Skeletal muscle tissue (tissue), 4 donors: ENCODE data around the gene OGFR. TPM values are rescaled to one million over a fixed set of nuclear protein-coding genes. Genes with fewer than 3 reads are reported as not detected.

Experiments
- H3K27ac ChIP-seq: one replicate; pipeline ENCODE4 v1.7.0; 2013; ENCODE audit warnings: mild to moderate bottlenecking, low read depth, low read length, inconsistent platforms
- H3K27me3 ChIP-seq, 3 donors: one replicate each; pipeline ENCODE4 v1.7.0; 2013; ENCODE audit warnings: low read length in 3 of 3; ENCODE audit not compliant: control insufficient read depth in 3 of 3, insufficient read depth in 3 of 3
- H3K36me3 ChIP-seq, 3 donors: one replicate each; pipeline ENCODE4 v1.7.0; 2013; ENCODE audit warnings: low read length in 3 of 3; ENCODE audit not compliant: control insufficient read depth in 3 of 3, insufficient read depth in 3 of 3
- H3K4me1 ChIP-seq, 3 donors: one replicate each; pipeline ENCODE4 v1.7.0; 2013; ENCODE audit warnings: low read length in 3 of 3, mild to moderate bottlenecking in 3 of 3; ENCODE audit not compliant: control insufficient read depth in 3 of 3, insufficient read depth in 3 of 3
- H3K4me3 ChIP-seq, 3 donors: one replicate each; pipeline ENCODE4 v1.7.0; 2013; ENCODE audit warnings: low read length in 3 of 3
- H3K9ac ChIP-seq, 3 donors: one replicate each; pipeline ENCODE4 v1.7.0; 2013; ENCODE audit warnings: low read length in 3 of 3, mild to moderate bottlenecking in 3 of 3, moderate library complexity in 2 of 3, low read depth in 1 of 3
- H3K9me3 ChIP-seq, 3 donors: one replicate each; pipeline ENCODE4 v1.7.0; 2013; ENCODE audit warnings: low read length in 3 of 3; ENCODE audit not compliant: control insufficient read depth in 3 of 3
- total RNA-seq: library from RNA; depleted of rRNA; stranded (reverse); fragments of >200 nt; gene quantifications from one replicate; pipeline ENCODE4 v1.2.3, GENCODE V29; 2014
- donor health status: Osteomylitis.

Gene OGFR
- total RNA-seq, 1 donor from 2014 or later: 13.6 TPM

GRCh38 chr20:62835931-62836861 lies 31.6 kb downstream of the OGFR start:
- Histone ChIP-seq H3K4me3 (no peak overlapping the region), H3K9me3 (no peaks in the 10 kb centered on the region), H3K27me3 (peaks cover 33 to 67% (median 52%) of the 10 kb centered on the region in 3 donors), H3K9ac (no peak overlapping the region), H3K36me3 (no peaks in the 10 kb centered on the region), H3K27ac (no peak overlapping the region), H3K4me1 (peaks cover 0 to 10% (median 10%) of the 10 kb centered on the region in 3 donors)

GRCh38 chr20:62836967-62837490 lies 32.4 kb downstream of the OGFR start:
- no peaks in the 10 kb centered on the region for H3K36me3 ChIP-seq
- H3K9ac ChIP-seq: no peak overlapping the region
- H3K4me1 ChIP-seq: peaks cover 0 to 10% (median 8%) of the 10 kb centered on the region in 3 donors
- no peaks in the 10 kb centered on the region for H3K9me3 ChIP-seq
- H3K27ac ChIP-seq: no peak overlapping the region
- H3K4me3 ChIP-seq: no peak overlapping the region
- H3K27me3 ChIP-seq: peaks cover 32 to 60% (median 47%) of the 10 kb centered on the region in 3 donors

GRCh38 chr20:62837790-62838127 lies 33.1 kb downstream of the OGFR start:
- Histone ChIP-seq H3K4me3 (no peak overlapping the region), H3K9ac (no peak overlapping the region), H3K4me1 (peaks cover 0 to 3% (median under 1%) of the 10 kb centered on the region in 3 donors), H3K27ac (no peak overlapping the region), H3K9me3 (no peaks in the 10 kb centered on the region), H3K36me3 (no peaks in the 10 kb centered on the region), H3K27me3 (peaks cover 31 to 53% (median 39%) of the 10 kb centered on the region in 3 donors)

- no peaks in the 10 kb centered on the region for H3K36me3 ChIP-seq
- H3K9me3 ChIP-seq: no peaks in the 10 kb centered on the region
- H3K27me3 ChIP-seq: peaks cover 28 to 49% (median 35%) of the 10 kb centered on the region in 3 donors
- H3K4me3 ChIP-seq: no peak overlapping the region
- peaks cover 0 to 3% (median 0%) of the 10 kb centered on the region in 3 donors for H3K4me1 ChIP-seq
- no peak overlapping the region for H3K9ac ChIP-seq
- H3K27ac ChIP-seq: no peak overlapping the region
Measured at GRCh38 chr20:62838128-62838891, 33.7 kb downstream of the OGFR start.

- Histone ChIP-seq H3K27me3 (peaks cover 28 to 49% (median 35%) of the 10 kb centered on the region in 3 donors), H3K9me3 (no peaks in the 10 kb centered on the region), H3K36me3 (no peaks in the 10 kb centered on the region), H3K27ac (no peak overlapping the region), H3K4me3 (no peak overlapping the region), H3K4me1 (peaks cover 0 to 3% (median 0%) of the 10 kb centered on the region in 3 donors), H3K9ac (no peak overlapping the region)
Measured at GRCh38 chr20:62839261-62839660, 34.6 kb downstream of the OGFR start.

GRCh38 chr20:62839816-62840215 lies 35.2 kb downstream of the OGFR start:
- H3K27me3 ChIP-seq: peaks cover 28 to 49% (median 35%) of the 10 kb centered on the region in 3 donors
- no peaks in the 10 kb centered on the region for H3K36me3 ChIP-seq
- no peak overlapping the region for H3K9ac ChIP-seq
- no peak overlapping the region for H3K4me3 ChIP-seq
- H3K4me1 ChIP-seq: peaks cover 0 to 3% (median 0%) of the 10 kb centered on the region in 3 donors
- H3K9me3 ChIP-seq: no peaks in the 10 kb centered on the region
- H3K27ac ChIP-seq: no peak overlapping the region

GRCh38 chr20:62840244-62841197 lies 35.9 kb downstream of the OGFR start:
- Histone ChIP-seq H3K27ac (no peak overlapping the region), H3K9ac (no peak overlapping the region), H3K36me3 (no peaks in the 10 kb centered on the region), H3K27me3 (peaks cover 23 to 42% (median 29%) of the 10 kb centered on the region in 3 donors), H3K4me3 (no peak overlapping the region), H3K4me1 (peaks cover 0 to 3% (median 0%) of the 10 kb centered on the region in 3 donors), H3K9me3 (no peaks in the 10 kb centered on the region)

- Histone ChIP-seq H3K36me3 (peaks cover 0 to 4% (median 0%) of the 10 kb centered on the region in 3 donors), H3K4me1 (peaks cover 0 to 2% (median 0%) of the 10 kb centered on the region in 3 donors), H3K27me3 (peaks cover 15 to 30% (median 18%) of the 10 kb centered on the region in 3 donors), H3K27ac (no peak overlapping the region), H3K9me3 (no peaks in the 10 kb centered on the region), H3K9ac (no peak overlapping the region), H3K4me3 (no peak overlapping the region)
Measured at GRCh38 chr20:62841705-62842212, 37.1 kb downstream of the OGFR start.

- Histone ChIP-seq H3K4me1 (no peaks in the 10 kb centered on the region), H3K4me3 (no peak overlapping the region), H3K36me3 (peaks cover 0 to 4% (median 0%) of the 10 kb centered on the region in 3 donors), H3K27ac (no peak overlapping the region), H3K27me3 (peaks cover 6 to 14% (median 8%) of the 10 kb centered on the region in 3 donors), H3K9ac (no peak overlapping the region), H3K9me3 (no peaks in the 10 kb centered on the region)
Measured at GRCh38 chr20:62843656-62844055, 39.0 kb downstream of the OGFR start.
